GM10266 (cell line): ENCODE results near the gene PPP2CA.
"Not testable (repeated sequence)": the region's sequence is repeated elsewhere in the genome, so short reads cannot be mapped to it uniquely, and the experiment has no call there.

Source experiments
- DNase-seq: peaks from one replicate; pipeline ENCODE4 v3.0.0; 2012; ENCODE audit errors: extremely low spot score
- CTCF ChIP-seq: IDR thresholded peaks from 2 replicates; pipeline ENCODE4 v1.5.1; 2012; ENCODE audit warnings: mild to moderate bottlenecking, low read depth; ENCODE audit not compliant: control insufficient read depth, insufficient read depth; ENCODE audit errors: missing control alignments

PPP2CA gene

GRCh38 chr5:134174841-134175839 lies 50.7 kb downstream of the PPP2CA start:
- DNase-seq = no peak
- TF ChIP-seq CTCF = no peak

GRCh38 chr5:134171972-134172371 lies 53.9 kb downstream of the PPP2CA start:
- no peak for TF ChIP-seq CTCF
- DNase-seq = no peak

- no peak for TF ChIP-seq CTCF
Measured at GRCh38 chr5:134162592-134162991, 63.3 kb downstream of the PPP2CA start.

GRCh38 chr5:134161513-134162395 lies 64.1 kb downstream of the PPP2CA start:
- TF ChIP-seq CTCF = no peak
- DNase-seq = no peak

More at GRCh38 chr5:134162592-134162991, 63.3 kb downstream of the PPP2CA start:
- no peak for DNase-seq

GRCh38 chr5:134153657-134154056 lies 72.2 kb downstream of the PPP2CA start:
- DNase-seq = no peak
- TF ChIP-seq CTCF = no peak

GRCh38 chr5:134153241-134153640 lies 72.6 kb downstream of the PPP2CA start:
- TF ChIP-seq CTCF = no peak
- DNase-seq = no peak

GRCh38 chr5:134152173-134152832 lies 73.6 kb downstream of the PPP2CA start:
- not testable (repeated sequence) for DNase-seq
